ENCODE data around the gene MYO5A. TPM values are rescaled to one million over a fixed set of nuclear protein-coding genes. Genes with fewer than 3 reads are reported as not detected.

The MYO5A gene
- total RNA-seq, 1 experiment from 2014 or later, result 9.9 TPM

DNA sequence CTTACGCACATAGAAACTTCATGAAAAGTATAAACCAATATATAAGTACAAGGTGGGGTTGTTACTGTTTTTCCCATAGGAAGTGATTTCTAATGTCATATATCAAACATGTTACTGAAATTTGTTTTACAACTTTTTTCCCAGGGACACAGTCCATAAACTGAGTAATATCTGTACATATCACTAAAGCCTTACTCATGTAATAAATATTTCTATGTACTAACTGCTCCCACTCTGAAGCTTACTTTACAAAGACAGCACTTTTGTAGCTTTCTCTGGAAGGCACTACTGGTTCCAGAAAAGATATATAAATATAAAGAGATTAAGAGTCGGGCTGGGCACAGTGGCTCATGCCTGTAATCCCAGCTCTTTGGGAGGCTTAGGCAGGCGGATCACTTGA, 91.7 kb downstream of the MYO5A start:
- no TSS peak for BruUV-seq (replicated peaks)
- Mint-ChIP-seq H3K4me3 (ENCODE audit: unreplicated experiment) (no peak overlapping the region), H3K36me3 (ENCODE audit: insufficient read depth, unreplicated experiment) (no peaks in the 10 kb centered on the region), H3K27ac (ENCODE audit: unreplicated experiment) (no peak overlapping the region), H3K9me3 (ENCODE audit: unreplicated experiment) (no peaks in the 10 kb centered on the region), H3K27me3 (ENCODE audit: insufficient read depth, unreplicated experiment) (no peaks in the 10 kb centered on the region), H3K4me1 (ENCODE audit: low read depth, unreplicated experiment) (no peaks in the 10 kb centered on the region)
- no peaks in the 10 kb centered on the region for H3K27me3 ChIP-seq (replicated peaks; ENCODE audit: control insufficient read depth, insufficient read depth, low read length)
- H3K36me3 ChIP-seq (ENCODE audit: control insufficient read depth, insufficient read depth, low read length), result no peaks in the 10 kb centered on the region
- ChIA-PET CTCF (no interaction called here), POLR2A (no interaction called here)
- TF ChIP-seq, protein P1, sequence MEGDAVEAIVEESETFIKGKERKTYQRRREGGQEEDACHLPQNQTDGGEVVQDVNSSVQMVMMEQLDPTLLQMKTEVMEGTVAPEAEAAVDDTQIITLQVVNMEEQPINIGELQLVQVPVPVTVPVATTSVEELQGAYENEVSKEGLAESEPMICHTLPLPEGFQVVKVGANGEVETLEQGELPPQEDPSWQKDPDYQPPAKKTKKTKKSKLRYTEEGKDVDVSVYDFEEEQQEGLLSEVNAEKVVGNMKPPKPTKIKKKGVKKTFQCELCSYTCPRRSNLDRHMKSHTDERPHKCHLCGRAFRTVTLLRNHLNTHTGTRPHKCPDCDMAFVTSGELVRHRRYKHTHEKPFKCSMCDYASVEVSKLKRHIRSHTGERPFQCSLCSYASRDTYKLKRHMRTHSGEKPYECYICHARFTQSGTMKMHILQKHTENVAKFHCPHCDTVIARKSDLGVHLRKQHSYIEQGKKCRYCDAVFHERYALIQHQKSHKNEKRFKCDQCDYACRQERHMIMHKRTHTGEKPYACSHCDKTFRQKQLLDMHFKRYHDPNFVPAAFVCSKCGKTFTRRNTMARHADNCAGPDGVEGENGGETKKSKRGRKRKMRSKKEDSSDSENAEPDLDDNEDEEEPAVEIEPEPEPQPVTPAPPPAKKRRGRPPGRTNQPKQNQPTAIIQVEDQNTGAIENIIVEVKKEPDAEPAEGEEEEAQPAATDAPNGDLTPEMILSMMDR (IDR thresholded peaks at IDR 0.05; ENCODE audit: insufficient read depth in 1 of 2, low read depth in 1 of 2, low read length in 1 of 2, severe bottlenecking in 1 of 2, unreplicated experiment in 1 of 2), result no peak
- no peaks in the 10 kb centered on the region for H3K9me3 ChIP-seq
- intact Hi-C loops (cut with micrococcal nuclease; ENCODE audit: unreplicated experiment), result no loop called here
- DNase-seq, result no peak
- no peaks in the 10 kb centered on the region for H3K4me1 ChIP-seq
- H3K4me3 ChIP-seq (ENCODE audit: low read depth, low read length), result no peak overlapping the region

DNA sequence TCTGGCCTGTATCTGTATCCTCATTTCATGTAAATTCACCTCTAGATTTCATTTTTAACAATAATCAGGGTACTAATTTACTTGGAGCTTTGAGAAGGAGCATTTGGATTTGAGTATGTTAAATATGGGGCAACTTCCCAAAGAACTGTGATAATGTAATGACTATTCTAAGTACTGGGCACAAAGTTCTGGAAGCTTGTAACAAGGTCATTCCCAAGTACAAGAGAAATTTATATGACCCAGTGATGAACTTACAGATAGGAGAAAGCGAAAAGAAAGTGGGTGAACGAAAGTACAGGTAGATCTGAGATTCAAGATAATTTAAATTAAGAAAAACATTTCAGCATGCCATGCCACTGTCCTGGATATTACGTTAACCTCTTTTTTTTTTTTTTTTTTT, 93.8 kb downstream of the MYO5A start:
- DNase-seq, result no peak
- Histone ChIP-seq H3K9me3 (no peaks in the 10 kb centered on the region), H3K4me1 (no peaks in the 10 kb centered on the region), H3K27me3 (replicated peaks; ENCODE audit: control insufficient read depth, insufficient read depth, low read length) (no peaks in the 10 kb centered on the region), H3K4me3 (ENCODE audit: low read depth, low read length) (no peak overlapping the region), H3K36me3 (ENCODE audit: control insufficient read depth, insufficient read depth, low read length) (no peaks in the 10 kb centered on the region)
- no peaks in the 10 kb centered on the region for H3K9me3 Mint-ChIP-seq (ENCODE audit: unreplicated experiment)
- intact Hi-C loops (cut with micrococcal nuclease; ENCODE audit: unreplicated experiment), result no loop called here
- BruUV-seq (replicated peaks), result no TSS peak
- ChIA-PET POLR2A (no interaction called here), CTCF (no interaction called here)
- TF ChIP-seq, protein P1 (IDR thresholded peaks at IDR 0.05; ENCODE audit: insufficient read depth in 1 of 2, low read depth in 1 of 2, low read length in 1 of 2, severe bottlenecking in 1 of 2, unreplicated experiment in 1 of 2), result no peak
- no peak overlapping the region for H3K4me3 Mint-ChIP-seq (ENCODE audit: unreplicated experiment)
- no peaks in the 10 kb centered on the region for H3K27me3 Mint-ChIP-seq (ENCODE audit: insufficient read depth, unreplicated experiment)
- no peaks in the 10 kb centered on the region for H3K4me1 Mint-ChIP-seq (ENCODE audit: low read depth, unreplicated experiment)
- no peaks in the 10 kb centered on the region for H3K36me3 Mint-ChIP-seq (ENCODE audit: insufficient read depth, unreplicated experiment)
- no peak overlapping the region for H3K27ac Mint-ChIP-seq (ENCODE audit: unreplicated experiment)

DNA sequence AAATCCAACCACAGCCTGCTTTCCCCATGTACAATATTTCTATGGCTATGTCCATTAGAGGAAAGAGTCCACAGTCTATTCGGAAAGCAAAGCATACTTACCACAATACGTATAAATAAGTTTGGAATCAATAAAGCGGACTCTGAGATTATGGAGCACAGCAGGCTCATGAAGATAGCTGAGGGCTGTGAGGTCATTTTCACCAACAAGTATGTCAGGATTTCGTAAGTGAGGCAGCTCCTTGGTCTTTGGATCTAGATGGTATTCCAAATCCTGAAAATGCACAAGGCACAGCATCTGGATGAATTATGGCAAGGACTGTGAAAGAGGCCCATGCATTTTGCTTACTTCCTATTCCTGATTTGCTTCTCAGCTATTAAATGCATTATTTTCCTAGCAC, 100.4 kb downstream of the MYO5A start:
- ChIA-PET POLR2A (no interaction called here), CTCF (no interaction called here)
- Mint-ChIP-seq H3K27ac (ENCODE audit: unreplicated experiment) (no peak overlapping the region), H3K27me3 (ENCODE audit: insufficient read depth, unreplicated experiment) (no peaks in the 10 kb centered on the region), H3K4me3 (ENCODE audit: unreplicated experiment) (no peak overlapping the region), H3K9me3 (ENCODE audit: unreplicated experiment) (no peaks in the 10 kb centered on the region), H3K4me1 (ENCODE audit: low read depth, unreplicated experiment) (peaks cover 7% of the 10 kb centered on the region), H3K36me3 (ENCODE audit: insufficient read depth, unreplicated experiment) (no peaks in the 10 kb centered on the region)
- TF ChIP-seq, protein P1 (IDR thresholded peaks at IDR 0.05; ENCODE audit: insufficient read depth in 1 of 2, low read depth in 1 of 2, low read length in 1 of 2, severe bottlenecking in 1 of 2, unreplicated experiment in 1 of 2), result no peak
- no TSS peak for BruUV-seq (replicated peaks)
- H3K9me3 ChIP-seq, result no peaks in the 10 kb centered on the region; the same call in 1 of the 2 replicates
- H3K4me1 ChIP-seq, result no peaks in the 10 kb centered on the region
- intact Hi-C loops (cut with micrococcal nuclease; ENCODE audit: unreplicated experiment), result no loop called here
- no peak overlapping the region for H3K4me3 ChIP-seq (ENCODE audit: low read depth, low read length)
- H3K27me3 ChIP-seq (replicated peaks; ENCODE audit: control insufficient read depth, insufficient read depth, low read length), result no peaks in the 10 kb centered on the region
- H3K36me3 ChIP-seq (ENCODE audit: control insufficient read depth, insufficient read depth, low read length), result no peaks in the 10 kb centered on the region
- DNase-seq, result no peak
